ENCODE results near the gene CEP41.

- TF ChIP-seq CTCF (IDR thresholded peaks at IDR 0.05), result no peak
- no peak for TF ChIP-seq POLR2A (IDR thresholded peaks at IDR 0.05)
Observed at GRCh38 chr7:130458257-130458656, 17.4 kb upstream of the CEP41 start.

Measured in lower leg skin (tissue), 3 donors.